ENCODE measurements around the gene INPP5A.
"Not testable (repeated sequence)": the region's sequence is repeated elsewhere in the genome, so short reads cannot be mapped to it uniquely, and the experiment has no call there.

Gene INPP5A

GRCh38 chr10:132570265-132570664 lies 32.7 kb downstream of the INPP5A start:
- H3K36me3 Mint-ChIP-seq (ENCODE audit: low read depth): no peaks in the 10 kb centered on the region
- H3K27ac Mint-ChIP-seq: no peak overlapping the region
- TF ChIP-seq CTCF (IDR thresholded peaks at IDR 0.05; ENCODE audit: unreplicated experiment in 3 of 3): no peak
- peaks cover 8% of the 10 kb centered on the region for H3K27me3 Mint-ChIP-seq (ENCODE audit: low read depth)
- no peaks in the 10 kb centered on the region for H3K9me3 Mint-ChIP-seq
- H3K4me1 Mint-ChIP-seq: peaks cover 2% of the 10 kb centered on the region
- H3K4me3 Mint-ChIP-seq: no peak overlapping the region

GRCh38 chr10:132570771-132571649 lies 33.4 kb downstream of the INPP5A start:
- H3K4me3 Mint-ChIP-seq: no peak overlapping the region
- peaks cover 9% of the 10 kb centered on the region for H3K4me1 Mint-ChIP-seq
- H3K36me3 Mint-ChIP-seq (ENCODE audit: low read depth): no peaks in the 10 kb centered on the region
- TF ChIP-seq CTCF (IDR thresholded peaks at IDR 0.05; ENCODE audit: unreplicated experiment in 3 of 3): no peak
- no peak overlapping the region for H3K27ac Mint-ChIP-seq
- no peaks in the 10 kb centered on the region for H3K9me3 Mint-ChIP-seq
- H3K27me3 Mint-ChIP-seq (ENCODE audit: low read depth): peaks cover 3% of the 10 kb centered on the region

GRCh38 chr10:132571650-132572544 lies 34.3 kb downstream of the INPP5A start:
- Mint-ChIP-seq H3K27ac (no peak overlapping the region), H3K27me3 (ENCODE audit: low read depth) (peaks cover 3% of the 10 kb centered on the region), H3K9me3 (no peaks in the 10 kb centered on the region), H3K36me3 (ENCODE audit: low read depth) (no peaks in the 10 kb centered on the region), H3K4me1 (peaks cover 9% of the 10 kb centered on the region), H3K4me3 (no peak overlapping the region)
- no peak for TF ChIP-seq CTCF (IDR thresholded peaks at IDR 0.05; ENCODE audit: unreplicated experiment in 3 of 3)

- peaks cover 1% of the 10 kb centered on the region for H3K27me3 Mint-ChIP-seq (ENCODE audit: low read depth)
- H3K9me3 Mint-ChIP-seq: no peaks in the 10 kb centered on the region
- H3K36me3 Mint-ChIP-seq (ENCODE audit: low read depth): no peaks in the 10 kb centered on the region
- H3K4me1 Mint-ChIP-seq: peaks cover 9% of the 10 kb centered on the region
- H3K27ac Mint-ChIP-seq: no peak overlapping the region
- no peak overlapping the region for H3K4me3 Mint-ChIP-seq
- no peak for TF ChIP-seq CTCF (IDR thresholded peaks at IDR 0.05; ENCODE audit: unreplicated experiment in 3 of 3)
These were observed 35.0 kb downstream of the INPP5A start for GRCh38 chr10:132572545-132572937.

- H3K4me3 Mint-ChIP-seq; H3K36me3 Mint-ChIP-seq (ENCODE audit: low read depth); H3K9me3 Mint-ChIP-seq; H3K27ac Mint-ChIP-seq; H3K27me3 Mint-ChIP-seq (ENCODE audit: low read depth): not testable (repeated sequence)
- peaks cover 13% of the 10 kb centered on the region for H3K4me1 Mint-ChIP-seq
These were observed 35.4 kb downstream of the INPP5A start for GRCh38 chr10:132572946-132573345.

GRCh38 chr10:132574288-132574687 lies 36.7 kb downstream of the INPP5A start:
- TF ChIP-seq CTCF (IDR thresholded peaks at IDR 0.05; ENCODE audit: unreplicated experiment in 3 of 3): no peak
- peaks cover 23% of the 10 kb centered on the region for H3K4me1 Mint-ChIP-seq
- H3K27ac Mint-ChIP-seq: no peak overlapping the region
- H3K9me3 Mint-ChIP-seq: no peaks in the 10 kb centered on the region
- H3K27me3 Mint-ChIP-seq (ENCODE audit: low read depth): no peaks in the 10 kb centered on the region
- H3K4me3 Mint-ChIP-seq: no peak overlapping the region
- H3K36me3 Mint-ChIP-seq (ENCODE audit: low read depth): no peaks in the 10 kb centered on the region

Measured in nephron (organoid).